Measurements from ENCODE around the gene CPT1B. TPM values are rescaled to one million over a fixed set of nuclear protein-coding genes. Genes with fewer than 3 reads are reported as not detected.

Gene CPT1B
- total and polyA plus RNA-seq, 2 experiments from 2014 or later = 5.6 to 14.4 TPM

GRCh38 chr22:50548921-50549790 lies 29.1 kb downstream of the CPT1B start:
- Histone ChIP-seq H3K27me3 (ENCODE audit: insufficient read depth) (peaks cover 31% of the 10 kb centered on the region), H2AFZ (peak overlapping the region; percentile 90), H3K4me2 (peak overlapping the region; percentile 66; the same call in 1 of the 2 replicates), H4K20me1 (replicated peaks; ENCODE audit: insufficient read depth) (no peaks in the 10 kb centered on the region), H3F3A (replicated peaks; ENCODE audit: low read depth) (peaks cover 7% of the 10 kb centered on the region; the same call in 1 of the 2 replicates), H3K4me1 (ENCODE audit: insufficient read depth) (no peaks in the 10 kb centered on the region; the same call in 1 of the 2 replicates), H3K36me3 (ENCODE audit: insufficient read depth) (no peaks in the 10 kb centered on the region), H3K9me2 (ENCODE audit: insufficient read depth) (no peaks in the 10 kb centered on the region), H3K4me3 (peak overlapping the region; percentile 45; the same call in 1 of the 2 replicates), H3K27ac (ENCODE audit: low read depth) (no peak overlapping the region), H3K79me2 (replicated peaks; ENCODE audit: insufficient read depth) (no peaks in the 10 kb centered on the region)
- no peaks in the 10 kb centered on the region for H3K36me3 Mint-ChIP-seq (ENCODE audit: low read depth)
- H3K9me3 Mint-ChIP-seq = no peaks in the 10 kb centered on the region
- no peaks in the 10 kb centered on the region for H3K4me1 Mint-ChIP-seq
- TF ChIP-seq, protein P1, sequence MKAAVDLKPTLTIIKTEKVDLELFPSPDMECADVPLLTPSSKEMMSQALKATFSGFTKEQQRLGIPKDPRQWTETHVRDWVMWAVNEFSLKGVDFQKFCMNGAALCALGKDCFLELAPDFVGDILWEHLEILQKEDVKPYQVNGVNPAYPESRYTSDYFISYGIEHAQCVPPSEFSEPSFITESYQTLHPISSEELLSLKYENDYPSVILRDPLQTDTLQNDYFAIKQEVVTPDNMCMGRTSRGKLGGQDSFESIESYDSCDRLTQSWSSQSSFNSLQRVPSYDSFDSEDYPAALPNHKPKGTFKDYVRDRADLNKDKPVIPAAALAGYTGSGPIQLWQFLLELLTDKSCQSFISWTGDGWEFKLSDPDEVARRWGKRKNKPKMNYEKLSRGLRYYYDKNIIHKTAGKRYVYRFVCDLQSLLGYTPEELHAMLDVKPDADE (IDR thresholded peaks at IDR 0.05) = no peak
- TF ChIP-seq EZH2phosphoT487 (IDR thresholded peaks at IDR 0.05; ENCODE audit: unreplicated experiment) (no peak), REST (IDR thresholded peaks at IDR 0.05; ENCODE audit: unreplicated experiment) (no peak)
- no peak overlapping the region for H3K27ac Mint-ChIP-seq
- DNase-seq (ENCODE audit: low spot score) (no peak), ATAC-seq (peak; percentile 15)
- peaks cover 33% of the 10 kb centered on the region for H3K27me3 Mint-ChIP-seq (ENCODE audit: insufficient read depth, low read depth, poor library complexity)
- no peak overlapping the region for H3K4me3 Mint-ChIP-seq

GRCh38 chr22:50548040-50548920 lies 29.9 kb downstream of the CPT1B start:
- Histone ChIP-seq H3K27ac (ENCODE audit: low read depth) (no peak overlapping the region), H2AFZ (peak overlapping the region; percentile 90), H3K4me2 (peak overlapping the region; percentile 66; the same call in 1 of the 2 replicates), H4K20me1 (replicated peaks; ENCODE audit: insufficient read depth) (no peaks in the 10 kb centered on the region), H3F3A (replicated peaks; ENCODE audit: low read depth) (peaks cover 7% of the 10 kb centered on the region; the same call in 1 of the 2 replicates), H3K4me1 (ENCODE audit: insufficient read depth) (no peaks in the 10 kb centered on the region; the same call in 1 of the 2 replicates), H3K4me3 (peak overlapping the region; percentile 45; the same call in 1 of the 2 replicates), H3K36me3 (ENCODE audit: insufficient read depth) (no peaks in the 10 kb centered on the region), H3K9me2 (ENCODE audit: insufficient read depth) (no peaks in the 10 kb centered on the region), H3K27me3 (ENCODE audit: insufficient read depth) (peaks cover 38% of the 10 kb centered on the region), H3K79me2 (replicated peaks; ENCODE audit: insufficient read depth) (no peaks in the 10 kb centered on the region)
- ATAC-seq (peak; percentile 12), DNase-seq (ENCODE audit: low spot score) (no peak)
- Mint-ChIP-seq H3K4me1 (no peaks in the 10 kb centered on the region), H3K4me3 (no peak overlapping the region), H3K36me3 (ENCODE audit: low read depth) (no peaks in the 10 kb centered on the region), H3K27me3 (ENCODE audit: insufficient read depth, low read depth, poor library complexity) (peaks cover 35% of the 10 kb centered on the region), H3K9me3 (no peaks in the 10 kb centered on the region), H3K27ac (no peak overlapping the region)
- no peak for TF ChIP-seq JUNB (IDR thresholded peaks at IDR 0.05; ENCODE audit: unreplicated experiment)
- no peak for TF ChIP-seq CREB1 (CRISPR knock-in tag; IDR thresholded peaks at IDR 0.05; ENCODE audit: low read depth)
- TF ChIP-seq EZH2 (IDR thresholded peaks at IDR 0.05; ENCODE audit: low read depth, unreplicated experiment) = peak; percentile 42

All from GM23338 (cell line).